ENCODE measurements around the gene NSL1.

DNA sequence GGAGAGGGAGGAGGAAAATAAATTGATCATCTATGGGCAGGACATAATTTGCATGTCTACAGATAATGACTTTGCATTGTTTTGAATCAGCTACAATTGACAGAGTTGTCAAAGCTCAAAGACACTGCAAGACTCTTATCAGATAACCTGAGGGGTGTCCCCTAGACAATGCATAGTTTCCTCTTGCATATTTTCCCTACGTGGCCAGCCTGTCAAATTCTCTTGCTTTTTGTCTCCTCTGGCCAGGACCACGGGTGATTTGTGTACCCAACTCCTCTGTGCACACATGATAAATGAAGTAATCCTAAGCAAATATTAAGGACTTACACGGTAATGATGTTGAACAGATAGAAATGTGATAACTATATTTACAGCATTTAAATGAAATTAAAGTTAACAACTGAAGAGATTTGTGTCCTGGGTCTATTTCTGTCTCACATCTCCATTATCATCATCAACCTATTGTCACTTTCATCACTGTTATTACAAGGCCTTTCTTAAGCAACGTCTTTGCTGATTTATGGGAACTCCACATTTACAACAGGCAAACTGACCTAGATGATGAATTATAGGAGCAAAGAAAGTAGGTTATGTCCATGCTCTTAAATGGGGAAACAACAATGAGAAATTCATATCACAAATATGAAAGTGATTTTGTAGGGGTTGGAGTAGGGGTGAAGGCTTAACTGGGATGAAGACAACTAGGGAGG lies 110.7 kb downstream of the NSL1 start:
- TF ChIP-seq ARNT (IDR thresholded peaks at IDR 0.05) (no peak), NFE2 (IDR thresholded peaks at IDR 0.05; ENCODE audit: low read depth) (no peak), EZH2 (IDR thresholded peaks at IDR 0.05; ENCODE audit: borderline replicate concordance, low read depth, low read length) (no peak)
- TF ChIP-seq, protein P1, sequence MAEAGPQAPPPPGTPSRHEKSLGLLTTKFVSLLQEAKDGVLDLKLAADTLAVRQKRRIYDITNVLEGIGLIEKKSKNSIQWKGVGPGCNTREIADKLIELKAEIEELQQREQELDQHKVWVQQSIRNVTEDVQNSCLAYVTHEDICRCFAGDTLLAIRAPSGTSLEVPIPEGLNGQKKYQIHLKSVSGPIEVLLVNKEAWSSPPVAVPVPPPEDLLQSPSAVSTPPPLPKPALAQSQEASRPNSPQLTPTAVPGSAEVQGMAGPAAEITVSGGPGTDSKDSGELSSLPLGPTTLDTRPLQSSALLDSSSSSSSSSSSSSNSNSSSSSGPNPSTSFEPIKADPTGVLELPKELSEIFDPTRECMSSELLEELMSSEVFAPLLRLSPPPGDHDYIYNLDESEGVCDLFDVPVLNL (CRISPR knock-in tag; IDR thresholded peaks at IDR 0.05; ENCODE audit: low read depth), result no peak

Data from K562 (cell line).